SJCRH30 (cell line): Measurements from ENCODE around the gene RBFOX1. TPM values are rescaled to one million over a fixed set of nuclear protein-coding genes. Genes with fewer than 3 reads are reported as not detected.

Source experiments
- DNase-seq, 2 experiments: peaks; one replicate each; pipeline ENCODE4 v3.0.0-alpha.2; 2015 to 2020
- H3K27ac ChIP-seq: fragments of 250-450 bp; sonication (Bioruptor Pico); 2 replicates; pipeline ENCODE4 v1.5.1; 2020; ENCODE audit warnings: mild to moderate bottlenecking, moderate library complexity
- H3K27me3 ChIP-seq: fragments of 250-450 bp; sonication (Bioruptor Pico); 2 replicates; pipeline ENCODE4 v1.5.1; 2020; ENCODE audit warnings: mild to moderate bottlenecking, moderate library complexity
- H3K36me3 ChIP-seq: fragments of 250-450 bp; sonication (Bioruptor Pico); 2 replicates; pipeline ENCODE4 v1.5.1; 2020; ENCODE audit warnings: mild to moderate bottlenecking, moderate library complexity
- H3K4me1 ChIP-seq: fragments of 250-450 bp; sonication (Bioruptor Pico); 2 replicates; pipeline ENCODE4 v1.5.1; 2020; ENCODE audit warnings: mild to moderate bottlenecking, moderate library complexity
- H3K4me3 ChIP-seq: fragments of 250-450 bp; sonication (Bioruptor Pico); 2 replicates; pipeline ENCODE4 v1.5.1; 2020; ENCODE audit warnings: mild to moderate bottlenecking, moderate library complexity
- H3K9me3 ChIP-seq: fragments of 250-450 bp; sonication (Bioruptor Pico); replicated peaks from 2 replicates; pipeline ENCODE4 v1.5.1; 2020; ENCODE audit warnings: mild to moderate bottlenecking, moderate library complexity
- total RNA-seq: library from RNA; depleted of rRNA; stranded (reverse); fragments of >200 nt; shearing (Covaris generic); gene quantifications from 2 replicates; pipeline ENCODE4 v1.2.3, GENCODE V29; 2014

Gene RBFOX1
- total RNA-seq, 1 experiment from 2014 or later = 11.6 TPM

GRCh38 chr16:7550096-7550495 is 217.5 kb downstream of the RBFOX1 start:
- no peak overlapping the region for H3K4me3 ChIP-seq
- DNase-seq = peak; percentile 26 to 58
- H3K27ac ChIP-seq = no peak overlapping the region; the same call in 1 of the 2 replicates
- H3K27me3 ChIP-seq = no peaks in the 10 kb centered on the region
- no peaks in the 10 kb centered on the region for H3K36me3 ChIP-seq
- H3K4me1 ChIP-seq = no peaks in the 10 kb centered on the region
- H3K9me3 ChIP-seq = no peaks in the 10 kb centered on the region

GRCh38 chr16:7555459-7555858 is 222.8 kb downstream of the RBFOX1 start:
- H3K36me3 ChIP-seq = no peaks in the 10 kb centered on the region
- H3K4me1 ChIP-seq = no peaks in the 10 kb centered on the region
- H3K27me3 ChIP-seq = no peaks in the 10 kb centered on the region
- H3K27ac ChIP-seq = no peak overlapping the region
- H3K9me3 ChIP-seq = no peaks in the 10 kb centered on the region
- no peak for DNase-seq
- H3K4me3 ChIP-seq = no peak overlapping the region

- no peak for DNase-seq
- no peaks in the 10 kb centered on the region for H3K27me3 ChIP-seq
- no peaks in the 10 kb centered on the region for H3K9me3 ChIP-seq
- no peak overlapping the region for H3K4me3 ChIP-seq
- no peaks in the 10 kb centered on the region for H3K36me3 ChIP-seq
- H3K27ac ChIP-seq = no peak overlapping the region
- H3K4me1 ChIP-seq = no peaks in the 10 kb centered on the region
Measured at GRCh38 chr16:7561908-7562405, 229.3 kb downstream of the RBFOX1 start.

GRCh38 chr16:7566360-7566759 is 233.7 kb downstream of the RBFOX1 start:
- no peaks in the 10 kb centered on the region for H3K27me3 ChIP-seq
- no peaks in the 10 kb centered on the region for H3K9me3 ChIP-seq
- no peak overlapping the region for H3K4me3 ChIP-seq
- DNase-seq = no peak
- H3K36me3 ChIP-seq = no peaks in the 10 kb centered on the region
- H3K27ac ChIP-seq = no peak overlapping the region
- H3K4me1 ChIP-seq = no peaks in the 10 kb centered on the region

- no peak overlapping the region for H3K27ac ChIP-seq
- DNase-seq = no peak
- H3K9me3 ChIP-seq = no peaks in the 10 kb centered on the region
- no peaks in the 10 kb centered on the region for H3K36me3 ChIP-seq
- no peaks in the 10 kb centered on the region for H3K4me1 ChIP-seq
- no peak overlapping the region for H3K4me3 ChIP-seq
- no peaks in the 10 kb centered on the region for H3K27me3 ChIP-seq
Measured at GRCh38 chr16:7571366-7571765, 238.7 kb downstream of the RBFOX1 start.

GRCh38 chr16:7577588-7577987 is 244.9 kb downstream of the RBFOX1 start:
- H3K4me3 ChIP-seq = no peak overlapping the region
- H3K9me3 ChIP-seq = no peaks in the 10 kb centered on the region
- H3K36me3 ChIP-seq = no peaks in the 10 kb centered on the region; the same call in 1 of the 2 replicates
- no peaks in the 10 kb centered on the region for H3K4me1 ChIP-seq
- no peaks in the 10 kb centered on the region for H3K27me3 ChIP-seq
- no peak for DNase-seq
- no peak overlapping the region for H3K27ac ChIP-seq

- Histone ChIP-seq H3K4me1 (no peaks in the 10 kb centered on the region), H3K9me3 (no peaks in the 10 kb centered on the region), H3K27me3 (no peaks in the 10 kb centered on the region), H3K4me3 (no peak overlapping the region), H3K36me3 (peaks cover 4% of the 10 kb centered on the region; the same call in 1 of the 2 replicates), H3K27ac (no peak overlapping the region)
- DNase-seq = no peak
Measured at GRCh38 chr16:7579454-7579853, 246.8 kb downstream of the RBFOX1 start.

GRCh38 chr16:7581175-7581574 is 248.5 kb downstream of the RBFOX1 start:
- no peaks in the 10 kb centered on the region for H3K27me3 ChIP-seq
- DNase-seq = no peak
- peaks cover 5% of the 10 kb centered on the region; the same call in 1 of the 2 replicates for H3K4me1 ChIP-seq
- H3K9me3 ChIP-seq = no peaks in the 10 kb centered on the region
- H3K4me3 ChIP-seq = no peak overlapping the region
- no peak overlapping the region for H3K27ac ChIP-seq
- peaks cover 4% of the 10 kb centered on the region; the same call in 1 of the 2 replicates for H3K36me3 ChIP-seq

- no peaks in the 10 kb centered on the region for H3K27me3 ChIP-seq
- H3K27ac ChIP-seq = no peak overlapping the region
- 0 out of 2 replicates have a peak, but pooled peaks cover 4% of the 10 kb centered on the region for H3K36me3 ChIP-seq
- H3K9me3 ChIP-seq = no peaks in the 10 kb centered on the region
- H3K4me3 ChIP-seq = no peak overlapping the region
- H3K4me1 ChIP-seq = peaks cover 8% of the 10 kb centered on the region; the same call in 1 of the 2 replicates
- DNase-seq = no peak
Measured at GRCh38 chr16:7583396-7583795, 250.8 kb downstream of the RBFOX1 start.

GRCh38 chr16:7584561-7584960 is 251.9 kb downstream of the RBFOX1 start:
- Histone ChIP-seq H3K4me1 (peaks cover 8% of the 10 kb centered on the region; the same call in 1 of the 2 replicates), H3K9me3 (no peaks in the 10 kb centered on the region), H3K27ac (no peak overlapping the region), H3K4me3 (no peak overlapping the region), H3K27me3 (no peaks in the 10 kb centered on the region), H3K36me3 (0 out of 2 replicates have a peak, but pooled peaks cover 4% of the 10 kb centered on the region)
- DNase-seq = no peak

GRCh38 chr16:7585705-7586104 is 253.1 kb downstream of the RBFOX1 start:
- Histone ChIP-seq H3K27ac (no peak overlapping the region; the same call in 1 of the 2 replicates), H3K9me3 (no peaks in the 10 kb centered on the region), H3K27me3 (no peaks in the 10 kb centered on the region), H3K4me3 (no peak overlapping the region), H3K4me1 (peaks cover 8% of the 10 kb centered on the region; the same call in 1 of the 2 replicates), H3K36me3 (0 out of 2 replicates have a peak, but pooled peaks cover 4% of the 10 kb centered on the region)
- peak; percentile 44 to 45 for DNase-seq

- Histone ChIP-seq H3K36me3 (no peaks in the 10 kb centered on the region), H3K27me3 (no peaks in the 10 kb centered on the region), H3K27ac (no peak overlapping the region), H3K9me3 (no peaks in the 10 kb centered on the region), H3K4me1 (peaks cover 5% of the 10 kb centered on the region; the same call in 1 of the 2 replicates), H3K4me3 (no peak overlapping the region)
- DNase-seq = no peak
Measured at GRCh38 chr16:7590934-7591333, 258.3 kb downstream of the RBFOX1 start.

GRCh38 chr16:7596308-7596707 is 263.7 kb downstream of the RBFOX1 start:
- no peaks in the 10 kb centered on the region for H3K36me3 ChIP-seq
- no peak for DNase-seq
- no peak overlapping the region for H3K27ac ChIP-seq
- H3K27me3 ChIP-seq = no peaks in the 10 kb centered on the region
- H3K4me1 ChIP-seq = peaks cover 9% of the 10 kb centered on the region
- no peak overlapping the region for H3K4me3 ChIP-seq
- H3K9me3 ChIP-seq = no peaks in the 10 kb centered on the region

- no peak overlapping the region for H3K27ac ChIP-seq
- no peaks in the 10 kb centered on the region for H3K36me3 ChIP-seq
- no peak for DNase-seq
- H3K9me3 ChIP-seq = no peaks in the 10 kb centered on the region
- peaks cover 9% of the 10 kb centered on the region for H3K4me1 ChIP-seq
- no peaks in the 10 kb centered on the region for H3K27me3 ChIP-seq
- H3K4me3 ChIP-seq = no peak overlapping the region
Measured at GRCh38 chr16:7597677-7598076, 265.0 kb downstream of the RBFOX1 start.

- Histone ChIP-seq H3K9me3 (no peaks in the 10 kb centered on the region), H3K36me3 (no peaks in the 10 kb centered on the region), H3K27me3 (no peaks in the 10 kb centered on the region), H3K4me1 (peaks cover 9% of the 10 kb centered on the region), H3K27ac (no peak overlapping the region), H3K4me3 (no peak overlapping the region)
- DNase-seq = no peak
Measured at GRCh38 chr16:7601100-7601499, 268.5 kb downstream of the RBFOX1 start.

GRCh38 chr16:7602291-7602950 is 269.8 kb downstream of the RBFOX1 start:
- no peak overlapping the region for H3K4me3 ChIP-seq
- DNase-seq = no peak
- no peaks in the 10 kb centered on the region for H3K27me3 ChIP-seq
- H3K9me3 ChIP-seq = no peaks in the 10 kb centered on the region
- H3K4me1 ChIP-seq = peaks cover 9% of the 10 kb centered on the region
- H3K36me3 ChIP-seq = no peaks in the 10 kb centered on the region
- H3K27ac ChIP-seq = no peak overlapping the region
